Nephron progenitor cell (in vitro differentiated cells): Measurements from ENCODE around the gene GPR156.
A peak's percentile ranks its signal among the peaks of the same experiment; 100 is the strongest.

Experiments
- DNase-seq: peaks from one replicate; pipeline ENCODE4 v3.0.0; 2021
- H3K27ac Mint-ChIP-seq: 2 replicates; pipeline ENCODE4 v1.8.0; 2021; ENCODE audit warnings: mild to moderate bottlenecking, moderate library complexity, mixed read lengths
- H3K27me3 Mint-ChIP-seq: 2 replicates; pipeline ENCODE4 v1.8.0; 2021; ENCODE audit warnings: mild to moderate bottlenecking, low read depth, mixed read lengths; ENCODE audit not compliant: poor library complexity
- H3K36me3 Mint-ChIP-seq: 2 replicates; pipeline ENCODE4 v1.8.0; 2021; ENCODE audit warnings: low read depth, mixed read lengths
- H3K4me1 Mint-ChIP-seq: 2 replicates; pipeline ENCODE4 v1.8.0; 2021; ENCODE audit warnings: mixed read lengths
- H3K4me3 Mint-ChIP-seq: 2 replicates; pipeline ENCODE4 v1.8.0; 2021; ENCODE audit warnings: mild to moderate bottlenecking, moderate library complexity, mixed read lengths
- H3K9me3 Mint-ChIP-seq: 2 replicates; pipeline ENCODE4 v1.8.0; 2021; ENCODE audit warnings: mild to moderate bottlenecking, moderate library complexity, mixed read lengths
- TF ChIP-seq, protein P1 (sequence below): fragments of 200-600 bp; sonication (generic); IDR thresholded peaks from 2 replicates; pipeline ENCODE4 v1.5.0; 2021; ENCODE audit warnings: antibody characterized with exemption

Gene GPR156

GRCh38 chr3:120163816-120164215, 121.2 kb downstream of the GPR156 start:
- TF ChIP-seq, protein P1, sequence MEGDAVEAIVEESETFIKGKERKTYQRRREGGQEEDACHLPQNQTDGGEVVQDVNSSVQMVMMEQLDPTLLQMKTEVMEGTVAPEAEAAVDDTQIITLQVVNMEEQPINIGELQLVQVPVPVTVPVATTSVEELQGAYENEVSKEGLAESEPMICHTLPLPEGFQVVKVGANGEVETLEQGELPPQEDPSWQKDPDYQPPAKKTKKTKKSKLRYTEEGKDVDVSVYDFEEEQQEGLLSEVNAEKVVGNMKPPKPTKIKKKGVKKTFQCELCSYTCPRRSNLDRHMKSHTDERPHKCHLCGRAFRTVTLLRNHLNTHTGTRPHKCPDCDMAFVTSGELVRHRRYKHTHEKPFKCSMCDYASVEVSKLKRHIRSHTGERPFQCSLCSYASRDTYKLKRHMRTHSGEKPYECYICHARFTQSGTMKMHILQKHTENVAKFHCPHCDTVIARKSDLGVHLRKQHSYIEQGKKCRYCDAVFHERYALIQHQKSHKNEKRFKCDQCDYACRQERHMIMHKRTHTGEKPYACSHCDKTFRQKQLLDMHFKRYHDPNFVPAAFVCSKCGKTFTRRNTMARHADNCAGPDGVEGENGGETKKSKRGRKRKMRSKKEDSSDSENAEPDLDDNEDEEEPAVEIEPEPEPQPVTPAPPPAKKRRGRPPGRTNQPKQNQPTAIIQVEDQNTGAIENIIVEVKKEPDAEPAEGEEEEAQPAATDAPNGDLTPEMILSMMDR: no peak
- H3K27me3 Mint-ChIP-seq: peaks cover 4% of the 10 kb centered on the region
- H3K9me3 Mint-ChIP-seq: no peaks in the 10 kb centered on the region
- H3K4me3 Mint-ChIP-seq: no peak overlapping the region
- DNase-seq: no peak
- no peaks in the 10 kb centered on the region for H3K36me3 Mint-ChIP-seq
- peaks cover 19% of the 10 kb centered on the region for H3K4me1 Mint-ChIP-seq
- peak overlapping the region; percentile 81 for H3K27ac Mint-ChIP-seq

- Mint-ChIP-seq H3K9me3 (no peaks in the 10 kb centered on the region), H3K27ac (no peak overlapping the region), H3K4me3 (no peak overlapping the region), H3K4me1 (peaks cover 20% of the 10 kb centered on the region), H3K27me3 (peaks cover 4% of the 10 kb centered on the region), H3K36me3 (no peaks in the 10 kb centered on the region)
- TF ChIP-seq, protein P1: no peak
- no peak for DNase-seq
These were observed 122.0 kb downstream of the GPR156 start for GRCh38 chr3:120163026-120163425.

DNA sequence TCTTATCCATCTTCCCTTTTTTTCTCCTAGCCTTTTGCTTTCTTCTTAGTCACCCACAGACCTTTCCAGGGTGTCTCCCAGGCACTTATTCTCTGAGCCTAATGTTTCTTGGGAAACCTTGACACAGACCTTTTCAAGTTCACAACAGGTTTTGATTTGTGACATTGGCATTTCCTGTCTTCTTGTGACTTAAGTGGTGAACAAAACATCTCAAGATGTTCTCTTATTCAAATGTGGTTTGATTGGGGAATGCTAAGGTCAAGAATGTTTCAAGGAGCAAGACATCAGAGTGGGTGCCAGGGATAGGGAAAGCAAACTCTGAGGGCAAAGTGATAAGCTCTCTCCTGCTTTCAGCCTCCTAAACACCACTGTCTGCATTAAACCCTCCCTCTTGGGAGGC, 122.6 kb downstream of the GPR156 start:
- TF ChIP-seq, protein P1: no peak
- Mint-ChIP-seq H3K36me3 (no peaks in the 10 kb centered on the region), H3K9me3 (no peaks in the 10 kb centered on the region), H3K27me3 (peaks cover 4% of the 10 kb centered on the region), H3K4me1 (peaks cover 20% of the 10 kb centered on the region), H3K27ac (no peak overlapping the region), H3K4me3 (no peak overlapping the region)
- DNase-seq: no peak

GRCh38 chr3:120161902-120162301, 123.1 kb downstream of the GPR156 start:
- H3K4me1 Mint-ChIP-seq: peaks cover 20% of the 10 kb centered on the region
- peaks cover 4% of the 10 kb centered on the region for H3K27me3 Mint-ChIP-seq
- no peak overlapping the region for H3K4me3 Mint-ChIP-seq
- no peaks in the 10 kb centered on the region for H3K36me3 Mint-ChIP-seq
- H3K9me3 Mint-ChIP-seq: peaks cover 2% of the 10 kb centered on the region
- DNase-seq: no peak
- TF ChIP-seq, protein P1: no peak
- H3K27ac Mint-ChIP-seq: no peak overlapping the region

GRCh38 chr3:120160050-120160449, 125.0 kb downstream of the GPR156 start:
- DNase-seq: no peak
- Mint-ChIP-seq H3K4me3 (no peak overlapping the region), H3K27ac (no peak overlapping the region), H3K4me1 (peaks cover 20% of the 10 kb centered on the region), H3K36me3 (peaks cover 9% of the 10 kb centered on the region), H3K27me3 (peaks cover 4% of the 10 kb centered on the region), H3K9me3 (peaks cover 17% of the 10 kb centered on the region)
- TF ChIP-seq, protein P1: no peak

- Mint-ChIP-seq H3K36me3 (peaks cover 15% of the 10 kb centered on the region), H3K27me3 (peaks cover 8% of the 10 kb centered on the region), H3K27ac (no peak overlapping the region), H3K4me1 (peaks cover 6% of the 10 kb centered on the region), H3K9me3 (peaks cover 37% of the 10 kb centered on the region), H3K4me3 (no peak overlapping the region)
- DNase-seq: no peak
- TF ChIP-seq, protein P1: no peak
These were observed 127.3 kb downstream of the GPR156 start for GRCh38 chr3:120157681-120158080.
